CMK (cell line): ENCODE results near the gene NIPSNAP3A.
"Not testable (repeated sequence)": the region's sequence is repeated elsewhere in the genome, so short reads cannot be mapped to it uniquely, and the experiment has no call there.

ENCODE experiments used
- DNase-seq: peaks from one replicate; pipeline ENCODE4 v3.0.0-alpha.2; 2010; ENCODE audit warnings: low read depth

The NIPSNAP3A gene

GRCh38 chr9:104747565-104748358 is at the start of gene NIPSNAP3A:
Gene NIPSNAP3A (plus strand): TSS chr9:104747683. CDS start chr9:104747793, 110 bp downstream.
- peak; percentile 52 for DNase-seq

- DNase-seq, result no peak
Measured at GRCh38 chr9:104700306-104700705, 47.2 kb upstream of the NIPSNAP3A start.

- DNase-seq, result not testable (repeated sequence)
Measured at GRCh38 chr9:104708737-104709136, 38.7 kb upstream of the NIPSNAP3A start.

GRCh38 chr9:104711604-104712003 is 35.9 kb upstream of the NIPSNAP3A start:
- DNase-seq, result no peak

GRCh38 chr9:104725014-104725413 is 22.5 kb upstream of the NIPSNAP3A start:
- DNase-seq, result no peak

- DNase-seq, result no peak
Measured at GRCh38 chr9:104738452-104738851, 9.0 kb upstream of the NIPSNAP3A start.

GRCh38 chr9:104740621-104741020 is 6.9 kb upstream of the NIPSNAP3A start:
- no peak for DNase-seq

GRCh38 chr9:104743376-104743985 is 4.0 kb upstream of the NIPSNAP3A start:
- DNase-seq, result no peak

GRCh38 chr9:104745852-104746251 is 1.6 kb upstream of the NIPSNAP3A start:
- no peak for DNase-seq

GRCh38 chr9:104746285-104746684 is 1.2 kb upstream of the NIPSNAP3A start:
- DNase-seq, result no peak

GRCh38 chr9:104746798-104747197 is 685 bp upstream of the NIPSNAP3A start:
- no peak for DNase-seq

- no peak for DNase-seq
Measured at GRCh38 chr9:104747245-104747564, 278 bp upstream of the NIPSNAP3A start.

- no peak for DNase-seq
Measured at GRCh38 chr9:104748359-104749031, 1.0 kb downstream of the NIPSNAP3A start.

GRCh38 chr9:104750185-104750767 is 2.8 kb downstream of the NIPSNAP3A start:
- DNase-seq, result no peak

GRCh38 chr9:104758974-104759373 is 11.5 kb downstream of the NIPSNAP3A start:
- no peak for DNase-seq

- DNase-seq, result no peak
Measured at GRCh38 chr9:104765138-104765537, 17.7 kb downstream of the NIPSNAP3A start.

GRCh38 chr9:104766025-104766424 is 18.5 kb downstream of the NIPSNAP3A start:
- no peak for DNase-seq

- DNase-seq, result no peak
Measured at GRCh38 chr9:104767507-104767906, 20.0 kb downstream of the NIPSNAP3A start.

- not testable (repeated sequence) for DNase-seq
Measured at GRCh38 chr9:104769029-104769428, 21.5 kb downstream of the NIPSNAP3A start.

GRCh38 chr9:104769655-104770054 is 22.2 kb downstream of the NIPSNAP3A start:
- no peak for DNase-seq

GRCh38 chr9:104772714-104773510 is 25.4 kb downstream of the NIPSNAP3A start:
- no peak for DNase-seq

- DNase-seq, result no peak
Measured at GRCh38 chr9:104774132-104774531, 26.6 kb downstream of the NIPSNAP3A start.
